Measurements from ENCODE around the gene FTO. TPM values are rescaled to one million over a fixed set of nuclear protein-coding genes. Genes with fewer than 3 reads are reported as not detected.

Gene FTO
- total and polyA plus RNA-seq, 2 of the 13 experiments (the other 11 are each of a cell fraction or from before 2014, with no cell fraction given): 41.6 to 55.8 TPM

- TF ChIP-seq ATF4 (CRISPR knock-in tag; IDR thresholded peaks at IDR 0.05): peak in 1 of 2 experiments; percentile 20; a peak in 1 of 4 replicates
- TF ChIP-seq CHCHD3 (CRISPR knock-in tag; IDR thresholded peaks at IDR 0.05): no peak
- no peak for TF ChIP-seq TAF1 (CRISPR knock-in tag; IDR thresholded peaks at IDR 0.05)
- TF ChIP-seq ZBTB43 (CRISPR knock-in tag; conservative IDR thresholded peaks at IDR 0.05): no peak
- peak; percentile 51; the same call in 1 of the 2 replicates for TF ChIP-seq CEBPB (IDR thresholded peaks at IDR 0.05; ENCODE audit: borderline replicate concordance, low read depth, low read length)
- no peak for TF ChIP-seq HCFC1 (IDR thresholded peaks at IDR 0.05; ENCODE audit: low read depth, low read length)
- TF ChIP-seq ATAD3A (CRISPR knock-in tag; IDR thresholded peaks at IDR 0.05): no peak
- TF ChIP-seq ZNF460 (CRISPR knock-in tag; IDR thresholded peaks at IDR 0.05; ENCODE audit: borderline replicate concordance): 0 out of 2 replicates have a peak, but pooled peaks have one; percentile 13
- peak; percentile 36; the same call in 1 of the 2 replicates for TF ChIP-seq FOXP4 (CRISPR knock-in tag; IDR thresholded peaks at IDR 0.05)
Measured at GRCh38 chr16:54159490-54160080, 455.6 kb downstream of the FTO start (continued).
